Measurements from ENCODE around the gene SND1. TPM values are rescaled to one million over a fixed set of nuclear protein-coding genes. Genes with fewer than 3 reads are reported as not detected.

Gene SND1
- total RNA-seq, 2 donors from 2014 or later = 91.0 to 111 TPM

- no peaks in the 10 kb centered on the region for H3K9me3 ChIP-seq
- peaks cover 30% of the 10 kb centered on the region for H3K36me3 ChIP-seq
- no peaks in the 10 kb centered on the region for H3K4me1 ChIP-seq (ENCODE audit: control insufficient read depth in 1 of 2, low read depth in 2 of 2)
- DNase-seq (ENCODE audit: low spot score) (no peak), ATAC-seq (ENCODE audit: insufficient number of reproducible peaks, low FRiP score, low read depth) (no peak)
- TF ChIP-seq, protein P1, sequence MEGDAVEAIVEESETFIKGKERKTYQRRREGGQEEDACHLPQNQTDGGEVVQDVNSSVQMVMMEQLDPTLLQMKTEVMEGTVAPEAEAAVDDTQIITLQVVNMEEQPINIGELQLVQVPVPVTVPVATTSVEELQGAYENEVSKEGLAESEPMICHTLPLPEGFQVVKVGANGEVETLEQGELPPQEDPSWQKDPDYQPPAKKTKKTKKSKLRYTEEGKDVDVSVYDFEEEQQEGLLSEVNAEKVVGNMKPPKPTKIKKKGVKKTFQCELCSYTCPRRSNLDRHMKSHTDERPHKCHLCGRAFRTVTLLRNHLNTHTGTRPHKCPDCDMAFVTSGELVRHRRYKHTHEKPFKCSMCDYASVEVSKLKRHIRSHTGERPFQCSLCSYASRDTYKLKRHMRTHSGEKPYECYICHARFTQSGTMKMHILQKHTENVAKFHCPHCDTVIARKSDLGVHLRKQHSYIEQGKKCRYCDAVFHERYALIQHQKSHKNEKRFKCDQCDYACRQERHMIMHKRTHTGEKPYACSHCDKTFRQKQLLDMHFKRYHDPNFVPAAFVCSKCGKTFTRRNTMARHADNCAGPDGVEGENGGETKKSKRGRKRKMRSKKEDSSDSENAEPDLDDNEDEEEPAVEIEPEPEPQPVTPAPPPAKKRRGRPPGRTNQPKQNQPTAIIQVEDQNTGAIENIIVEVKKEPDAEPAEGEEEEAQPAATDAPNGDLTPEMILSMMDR (IDR thresholded peaks at IDR 0.05) = no peak
- H3K27me3 ChIP-seq (replicated peaks; ENCODE audit: insufficient read depth) = no peaks in the 10 kb centered on the region
- no peak overlapping the region for H3K4me3 ChIP-seq
- H3K27ac ChIP-seq = no peak overlapping the region
Measured at GRCh38 chr7:128092221-128092620, 440.2 kb downstream of the SND1 start.

DNA sequence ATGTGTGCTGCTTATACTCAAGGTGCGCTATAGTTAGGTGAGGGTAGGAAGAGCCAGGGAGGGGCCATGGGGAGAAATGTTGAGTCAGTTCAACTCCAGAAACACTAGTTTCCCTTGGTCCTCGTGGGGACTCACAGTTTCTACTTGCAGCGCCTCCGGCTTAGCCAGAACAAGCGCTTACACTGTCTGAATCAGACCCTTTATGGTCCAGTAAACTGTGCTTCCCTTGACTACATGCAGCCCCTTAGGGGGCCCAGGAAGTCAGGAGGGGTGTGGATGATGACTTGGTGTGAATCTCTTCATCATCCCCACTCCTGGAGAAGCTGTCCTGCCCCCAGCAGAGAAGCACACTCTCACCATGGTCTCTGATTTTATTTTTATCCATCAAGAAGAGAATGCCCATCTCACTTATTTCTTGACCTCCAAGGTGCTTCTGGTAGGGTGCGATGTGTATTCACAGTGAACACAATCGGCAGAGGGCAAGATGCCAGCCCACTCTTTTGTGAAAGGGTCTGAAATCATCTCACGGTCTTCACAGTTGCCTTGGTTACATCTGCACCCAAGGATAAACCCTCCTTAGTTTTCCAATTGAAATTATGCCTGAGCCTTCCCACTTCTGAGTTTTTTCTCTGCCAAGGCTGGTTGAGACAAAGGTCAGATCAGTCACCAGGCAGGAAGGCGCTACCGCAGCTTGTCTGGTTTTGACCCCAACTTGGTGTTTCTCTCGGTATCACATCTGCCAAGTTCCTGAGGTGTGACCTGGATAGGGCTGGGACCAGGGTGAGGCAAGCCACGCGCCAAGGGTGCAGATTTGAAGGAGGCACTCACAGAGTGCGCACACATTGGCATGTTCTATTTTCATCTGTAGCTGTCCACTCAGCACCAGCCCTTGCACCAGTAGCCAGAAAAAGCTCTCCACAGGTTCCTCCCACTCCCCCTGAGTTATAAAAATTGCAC lies 441.9 kb downstream of the SND1 start:
- TF ChIP-seq, protein P1 (IDR thresholded peaks at IDR 0.05) = no peak
- ATAC-seq (ENCODE audit: insufficient number of reproducible peaks, low FRiP score, low read depth) = no peak
- no peak overlapping the region for H3K4me3 ChIP-seq
- peaks cover 30% of the 10 kb centered on the region for H3K36me3 ChIP-seq
- no peaks in the 10 kb centered on the region for H3K4me1 ChIP-seq (ENCODE audit: control insufficient read depth in 1 of 2, low read depth in 2 of 2)
- DNase-seq (ENCODE audit: low spot score) = no peak
- H3K27me3 ChIP-seq (replicated peaks; ENCODE audit: insufficient read depth) = no peaks in the 10 kb centered on the region
- no peak overlapping the region for H3K27ac ChIP-seq
- no peaks in the 10 kb centered on the region for H3K9me3 ChIP-seq

DNA sequence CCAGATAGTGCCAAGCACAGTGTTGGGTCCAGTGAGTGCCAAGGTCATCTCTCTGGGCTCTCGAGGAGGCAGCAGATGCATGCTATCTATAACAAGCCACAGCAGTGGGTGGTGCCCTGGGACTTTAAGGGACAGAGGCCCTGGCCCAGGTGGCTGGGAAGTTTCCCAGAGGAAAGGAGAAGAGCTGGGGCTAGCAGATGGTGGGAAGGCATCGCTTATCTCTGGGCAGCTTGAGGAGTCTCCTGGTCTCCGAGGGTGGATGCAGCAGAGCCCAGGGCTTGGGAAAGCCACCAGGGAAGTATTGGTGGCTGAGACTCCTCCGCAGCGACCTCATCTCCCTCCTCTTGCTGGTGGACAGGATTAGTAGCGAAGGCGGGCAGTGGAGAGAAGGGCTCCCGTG lies 442.7 kb downstream of the SND1 start:
- TF ChIP-seq, protein P1 (IDR thresholded peaks at IDR 0.05) = no peak
- no peak overlapping the region for H3K4me3 ChIP-seq
- H3K9me3 ChIP-seq = no peaks in the 10 kb centered on the region
- peaks cover 30% of the 10 kb centered on the region for H3K36me3 ChIP-seq
- no peaks in the 10 kb centered on the region for H3K4me1 ChIP-seq (ENCODE audit: control insufficient read depth in 1 of 2, low read depth in 2 of 2)
- DNase-seq (ENCODE audit: low spot score) = no peak
- no peak overlapping the region for H3K27ac ChIP-seq
- no peak for ATAC-seq (ENCODE audit: insufficient number of reproducible peaks, low FRiP score, low read depth)
- H3K27me3 ChIP-seq (replicated peaks; ENCODE audit: insufficient read depth) = no peaks in the 10 kb centered on the region

- no peaks in the 10 kb centered on the region for H3K27me3 ChIP-seq (replicated peaks; ENCODE audit: insufficient read depth)
- H3K4me3 ChIP-seq = no peak overlapping the region
- H3K36me3 ChIP-seq = peaks cover 11% of the 10 kb centered on the region
- TF ChIP-seq, protein P1 (IDR thresholded peaks at IDR 0.05) = no peak
- H3K9me3 ChIP-seq = no peaks in the 10 kb centered on the region
- no peak overlapping the region for H3K27ac ChIP-seq
- no peaks in the 10 kb centered on the region for H3K4me1 ChIP-seq (ENCODE audit: control insufficient read depth in 1 of 2, low read depth in 2 of 2)
- ATAC-seq (ENCODE audit: insufficient number of reproducible peaks, low FRiP score, low read depth) (no peak), DNase-seq (ENCODE audit: low spot score) (no peak)
Measured at GRCh38 chr7:128097211-128097731, 445.3 kb downstream of the SND1 start.

DNA sequence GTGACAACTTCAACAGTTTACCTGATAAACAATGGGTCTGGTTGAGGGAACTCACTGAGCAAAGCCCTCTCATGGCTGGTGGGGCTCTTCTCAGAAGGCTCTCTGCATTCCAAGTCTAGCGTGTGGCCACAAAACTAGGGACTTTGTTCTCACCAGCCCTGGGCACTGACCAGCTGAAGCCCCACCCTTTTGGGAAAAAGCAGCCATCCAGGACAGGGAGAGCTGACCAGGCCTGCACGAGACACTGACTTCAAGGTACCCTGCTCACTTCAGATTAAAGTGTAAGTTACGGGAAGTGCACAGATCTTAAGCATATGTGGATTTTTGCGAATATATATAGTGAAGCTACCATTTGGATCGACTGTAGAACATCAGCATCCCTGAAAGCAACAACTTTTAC lies 446.6 kb downstream of the SND1 start:
- H3K4me1 ChIP-seq (ENCODE audit: control insufficient read depth in 1 of 2, low read depth in 2 of 2) = peaks cover 0 to 5% of the 10 kb centered on the region in 2 donors
- DNase-seq (ENCODE audit: low spot score) (no peak), ATAC-seq (ENCODE audit: insufficient number of reproducible peaks, low FRiP score, low read depth) (no peak)
- no peak overlapping the region for H3K27ac ChIP-seq
- H3K36me3 ChIP-seq = peaks cover 7% of the 10 kb centered on the region
- no peak overlapping the region for H3K4me3 ChIP-seq
- H3K9me3 ChIP-seq = no peaks in the 10 kb centered on the region
- H3K27me3 ChIP-seq (replicated peaks; ENCODE audit: insufficient read depth) = no peaks in the 10 kb centered on the region
- TF ChIP-seq, protein P1 (IDR thresholded peaks at IDR 0.05) = no peak
